DND-41 (cell line): ENCODE measurements around the gene GPRC5B.

Experiments
- EZH2 ChIP-seq: IDR thresholded peaks from 3 replicates; pipeline ENCODE4 v1.6.1; 2012; ENCODE audit warnings: borderline replicate concordance, low read depth, mild to moderate bottlenecking, moderate library complexity, low read length, inconsistent platforms; ENCODE audit not compliant: severe bottlenecking
- TF ChIP-seq, protein P1 (sequence below): IDR thresholded peaks from 2 replicates; pipeline ENCODE4 v1.5.1; 2012; ENCODE audit warnings: borderline replicate concordance, low read length, moderate library complexity, mild to moderate bottlenecking; ENCODE audit not compliant: poor library complexity, severe bottlenecking; ENCODE audit errors: extremely low read depth

DNA sequence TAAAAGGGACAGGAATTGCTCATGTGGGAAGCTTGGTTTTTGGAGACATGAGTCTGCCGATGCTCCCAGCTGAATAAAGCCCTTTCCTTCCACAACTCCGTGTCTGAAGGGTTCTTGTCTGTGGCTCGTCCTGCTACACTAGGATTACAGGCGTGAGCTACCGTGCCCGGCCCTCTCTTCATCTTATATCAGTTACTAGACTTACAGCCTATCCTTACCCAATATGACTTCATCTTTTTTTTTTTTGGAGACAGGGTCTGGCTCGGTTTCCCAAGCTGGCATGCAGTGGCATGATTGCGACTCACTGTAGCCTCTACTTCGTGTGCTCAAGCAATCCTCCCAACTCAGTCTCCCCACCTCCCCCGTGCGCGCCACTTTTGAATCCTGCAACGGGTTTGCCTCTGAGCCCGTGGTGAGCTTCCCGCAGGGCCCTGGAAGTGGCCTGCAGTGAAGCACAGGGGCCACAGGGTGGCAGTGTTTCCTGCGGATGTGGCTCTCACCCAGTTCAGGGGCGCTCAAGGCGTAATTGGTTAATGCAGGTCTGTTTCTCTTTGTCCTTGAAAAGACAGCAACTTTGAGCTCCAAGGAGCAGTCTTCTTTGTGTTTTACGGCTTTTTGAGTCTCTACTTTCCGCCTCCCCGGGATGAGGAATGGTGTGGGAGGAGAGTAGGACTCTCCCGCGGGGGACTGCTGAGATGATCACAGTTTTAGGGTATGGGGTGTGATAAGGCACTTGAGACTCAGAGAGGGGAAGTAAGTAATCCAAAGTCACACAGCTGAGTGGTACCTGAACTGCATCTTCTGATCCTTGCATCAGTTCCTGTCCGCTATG is 22.7 kb upstream of the GPRC5B start:
- TF ChIP-seq, protein P1, sequence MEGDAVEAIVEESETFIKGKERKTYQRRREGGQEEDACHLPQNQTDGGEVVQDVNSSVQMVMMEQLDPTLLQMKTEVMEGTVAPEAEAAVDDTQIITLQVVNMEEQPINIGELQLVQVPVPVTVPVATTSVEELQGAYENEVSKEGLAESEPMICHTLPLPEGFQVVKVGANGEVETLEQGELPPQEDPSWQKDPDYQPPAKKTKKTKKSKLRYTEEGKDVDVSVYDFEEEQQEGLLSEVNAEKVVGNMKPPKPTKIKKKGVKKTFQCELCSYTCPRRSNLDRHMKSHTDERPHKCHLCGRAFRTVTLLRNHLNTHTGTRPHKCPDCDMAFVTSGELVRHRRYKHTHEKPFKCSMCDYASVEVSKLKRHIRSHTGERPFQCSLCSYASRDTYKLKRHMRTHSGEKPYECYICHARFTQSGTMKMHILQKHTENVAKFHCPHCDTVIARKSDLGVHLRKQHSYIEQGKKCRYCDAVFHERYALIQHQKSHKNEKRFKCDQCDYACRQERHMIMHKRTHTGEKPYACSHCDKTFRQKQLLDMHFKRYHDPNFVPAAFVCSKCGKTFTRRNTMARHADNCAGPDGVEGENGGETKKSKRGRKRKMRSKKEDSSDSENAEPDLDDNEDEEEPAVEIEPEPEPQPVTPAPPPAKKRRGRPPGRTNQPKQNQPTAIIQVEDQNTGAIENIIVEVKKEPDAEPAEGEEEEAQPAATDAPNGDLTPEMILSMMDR, result peak; percentile 98
- TF ChIP-seq EZH2, result no peak
